GM21528 (cell line): ENCODE results near the gene INSIG2.

Experiments
- ATAC-seq: cut with Tn5 transposase; IDR thresholded peaks from one replicate; pipeline ENCODE4 v1.9.1; 2021; ENCODE audit warnings: mild to moderate bottlenecking, moderate library complexity; ENCODE audit not compliant: unreplicated experiment, low FRiP score

INSIG2 gene

GRCh38 chr2:118095610-118096009 lies 7.3 kb downstream of the INSIG2 start:
- no peak for ATAC-seq

GRCh38 chr2:118097657-118098056 lies 9.4 kb downstream of the INSIG2 start:
- ATAC-seq = no peak

GRCh38 chr2:118098307-118099030 lies 10.2 kb downstream of the INSIG2 start:
- ATAC-seq = no peak

- ATAC-seq = no peak
Observed at GRCh38 chr2:118102433-118103082, 14.3 kb downstream of the INSIG2 start.

GRCh38 chr2:118103951-118104940 lies 16.0 kb downstream of the INSIG2 start:
- ATAC-seq = peak; percentile 97

GRCh38 chr2:118105497-118105896 lies 17.2 kb downstream of the INSIG2 start:
- no peak for ATAC-seq

- ATAC-seq = no peak
Observed at GRCh38 chr2:118106926-118107325, 18.7 kb downstream of the INSIG2 start.

GRCh38 chr2:118110310-118110709 lies 22.0 kb downstream of the INSIG2 start:
- no peak for ATAC-seq

GRCh38 chr2:118110991-118111390 lies 22.7 kb downstream of the INSIG2 start:
- ATAC-seq = no peak

GRCh38 chr2:118112771-118113334 lies 24.6 kb downstream of the INSIG2 start:
- ATAC-seq = no peak

GRCh38 chr2:118114863-118115262 lies 26.6 kb downstream of the INSIG2 start:
- ATAC-seq = no peak

- no peak for ATAC-seq
Observed at GRCh38 chr2:118115761-118116160, 27.5 kb downstream of the INSIG2 start.

GRCh38 chr2:118118479-118118878 lies 30.2 kb downstream of the INSIG2 start:
- ATAC-seq = no peak

GRCh38 chr2:118119158-118119727 lies 31.0 kb downstream of the INSIG2 start:
- ATAC-seq = no peak

GRCh38 chr2:118119761-118120400 lies 31.6 kb downstream of the INSIG2 start:
- ATAC-seq = no peak

GRCh38 chr2:118120401-118120780 lies 32.1 kb downstream of the INSIG2 start:
- ATAC-seq = no peak

- no peak for ATAC-seq
Observed at GRCh38 chr2:118121101-118121500, 32.8 kb downstream of the INSIG2 start.

GRCh38 chr2:118121986-118122524 lies 33.8 kb downstream of the INSIG2 start:
- ATAC-seq = no peak

GRCh38 chr2:118122594-118123281 lies 34.5 kb downstream of the INSIG2 start:
- ATAC-seq = peak; percentile 94
